Heart left ventricle (tissue), 13 donors: ENCODE results near the gene TUBA1A.
"Not testable (repeated sequence)": the region's sequence is repeated elsewhere in the genome, so short reads cannot be mapped to it uniquely, and the experiment has no call there.

Experiments
- POLR2A ChIP-seq, 2 donors: fragments of 450-650 bp; IDR thresholded peaks; one replicate each; pipeline ENCODE4 v1.6.1; 2017; ENCODE audit warnings: antibody characterized with exemption in 2 of 2, mild to moderate bottlenecking in 2 of 2, moderate library complexity in 2 of 2
- TF ChIP-seq, protein P1 (sequence below), 12 donors: fragments of 200-600 bp; sonication (generic) in 4 of 12; IDR thresholded peaks; one replicate each; pipeline versions ENCODE4 v1.5.0 to v1.8.0; 2018 to 2022; ENCODE audit warnings: antibody characterized with exemption in 12 of 12, mild to moderate bottlenecking in 5 of 12
- donor health status: ischemic (EF 13 %, LVEDD 7.1; RV severe dilation, severe dysfunction).
- donor health status: DM: no; HTN: yes; CAD: no.
- donor health status: DM: no; HTN: no; CAD: no.
- donor health status: ischemic (EF 25% LVEDD 6.9; RV normal size, moderate dysfunction).
- donor health status: ischemic (EF 25% LVEDD 5.7; RV mildly dilated, moderate dysfunction).
- donor health status: ischemic (EF 35%, LVEDD 5.7; RV mildly dilated, moderate dysfunction).
- donor health status: nonischemic (EF 11% LVEDD 7.7; RV severe dilation, severe dysfunction).
- donor health status: DM: yes; HTN: yes; CAD: no.
- donor health status: PGD.
- donor health status: ischemic (EF 29% LVEDD 5.4; RV normal size, mild dysfunction).
- donor health status: nonischemic (EF 23%, LVEDD 6.1; RV moderate dilation, normal function).

DNA sequence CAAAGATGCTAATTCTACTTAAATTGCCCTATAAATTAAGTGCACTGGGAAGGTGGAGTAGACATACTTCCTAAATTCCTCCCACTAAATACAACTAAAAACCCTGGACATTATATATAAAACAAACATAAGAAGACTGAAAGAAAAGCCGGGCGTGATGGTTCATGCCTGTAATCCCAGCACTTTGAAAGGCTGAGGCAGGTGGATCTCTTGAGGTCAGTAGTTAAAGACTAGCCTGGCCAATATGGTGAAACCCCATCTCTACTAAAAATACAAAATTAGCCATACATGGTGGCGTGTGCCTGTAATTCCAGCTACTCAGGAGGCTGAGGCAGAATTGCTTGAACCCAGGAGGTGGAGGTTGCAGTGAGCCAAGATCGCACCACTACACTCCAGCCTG lies 27.0 kb downstream of the TUBA1A start:
- TF ChIP-seq, protein P1, sequence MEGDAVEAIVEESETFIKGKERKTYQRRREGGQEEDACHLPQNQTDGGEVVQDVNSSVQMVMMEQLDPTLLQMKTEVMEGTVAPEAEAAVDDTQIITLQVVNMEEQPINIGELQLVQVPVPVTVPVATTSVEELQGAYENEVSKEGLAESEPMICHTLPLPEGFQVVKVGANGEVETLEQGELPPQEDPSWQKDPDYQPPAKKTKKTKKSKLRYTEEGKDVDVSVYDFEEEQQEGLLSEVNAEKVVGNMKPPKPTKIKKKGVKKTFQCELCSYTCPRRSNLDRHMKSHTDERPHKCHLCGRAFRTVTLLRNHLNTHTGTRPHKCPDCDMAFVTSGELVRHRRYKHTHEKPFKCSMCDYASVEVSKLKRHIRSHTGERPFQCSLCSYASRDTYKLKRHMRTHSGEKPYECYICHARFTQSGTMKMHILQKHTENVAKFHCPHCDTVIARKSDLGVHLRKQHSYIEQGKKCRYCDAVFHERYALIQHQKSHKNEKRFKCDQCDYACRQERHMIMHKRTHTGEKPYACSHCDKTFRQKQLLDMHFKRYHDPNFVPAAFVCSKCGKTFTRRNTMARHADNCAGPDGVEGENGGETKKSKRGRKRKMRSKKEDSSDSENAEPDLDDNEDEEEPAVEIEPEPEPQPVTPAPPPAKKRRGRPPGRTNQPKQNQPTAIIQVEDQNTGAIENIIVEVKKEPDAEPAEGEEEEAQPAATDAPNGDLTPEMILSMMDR (IDR thresholded peaks at IDR 0.05): not testable (repeated sequence)
- not testable (repeated sequence) for TF ChIP-seq POLR2A (IDR thresholded peaks at IDR 0.05)
